ENCODE data around the gene CCNH.

CCNH gene

GRCh38 chr5:87385802-87386201 is 26.9 kb downstream of the CCNH start:
- TF ChIP-seq CTCF (IDR thresholded peaks at IDR 0.05), result no peak

GRCh38 chr5:87383216-87383615 is 29.5 kb downstream of the CCNH start:
- TF ChIP-seq CTCF (IDR thresholded peaks at IDR 0.05), result no peak

- TF ChIP-seq CTCF (IDR thresholded peaks at IDR 0.05), result no peak
Measured at GRCh38 chr5:87382224-87382623, 30.5 kb downstream of the CCNH start.

GRCh38 chr5:87372705-87373104 is 40.0 kb downstream of the CCNH start:
- TF ChIP-seq CTCF (IDR thresholded peaks at IDR 0.05), result no peak

- no peak for TF ChIP-seq CTCF (IDR thresholded peaks at IDR 0.05)
Measured at GRCh38 chr5:87369431-87369830, 43.3 kb downstream of the CCNH start.

- no peak for TF ChIP-seq CTCF (IDR thresholded peaks at IDR 0.05)
Measured at GRCh38 chr5:87368601-87369000, 44.1 kb downstream of the CCNH start.

GRCh38 chr5:87367243-87367642 is 45.5 kb downstream of the CCNH start:
- TF ChIP-seq CTCF (IDR thresholded peaks at IDR 0.05), result no peak

- TF ChIP-seq CTCF (IDR thresholded peaks at IDR 0.05), result no peak
Measured at GRCh38 chr5:87361536-87362213, 51.1 kb downstream of the CCNH start.

All from LNCAP (cell line).